H7 (cell line): ENCODE measurements around the gene ANKRD18B. TPM values are rescaled to one million over a fixed set of nuclear protein-coding genes. Genes with fewer than 3 reads are reported as not detected.
"Not testable (repeated sequence)": the region's sequence is repeated elsewhere in the genome, so short reads cannot be mapped to it uniquely, and the experiment has no call there.

ENCODE experiments used
- DNase-seq: peaks from one replicate; pipeline ENCODE4 v3.0.0; 2012
- H3K27me3 ChIP-seq: 2 replicates; pipeline ENCODE4 v1.6.0; 2011; ENCODE audit warnings: mild to moderate bottlenecking, low read length; ENCODE audit not compliant: control insufficient read depth, insufficient read depth
- H3K36me3 ChIP-seq: replicated peaks from 2 replicates; pipeline ENCODE4 v1.5.1; 2011; ENCODE audit warnings: low read length; ENCODE audit not compliant: control insufficient read depth, insufficient read depth
- H3K4me3 ChIP-seq: 2 replicates; pipeline ENCODE4 v1.5.1; 2011; ENCODE audit warnings: low read depth, mild to moderate bottlenecking, control low read depth, low read length, moderate library complexity; ENCODE audit not compliant: insufficient read depth
- total RNA-seq: library from RNA; depleted of rRNA; stranded (reverse); fragments of >200 nt; shearing (Covaris generic); gene quantifications from 2 replicates; pipeline ENCODE4 v1.2.3, GENCODE V29; 2014

Gene ANKRD18B
- total RNA-seq, 1 experiment from 2014 or later = 4.9 TPM

GRCh38 chr9:33562196-33562595, 38.1 kb downstream of the ANKRD18B start:
- not testable (repeated sequence) for H3K4me3 ChIP-seq, H3K36me3 ChIP-seq, DNase-seq, H3K27me3 ChIP-seq

GRCh38 chr9:33567776-33568175, 43.7 kb downstream of the ANKRD18B start:
- not testable (repeated sequence) for H3K27me3 ChIP-seq, H3K4me3 ChIP-seq, DNase-seq, H3K36me3 ChIP-seq

GRCh38 chr9:33577786-33578185, 53.7 kb downstream of the ANKRD18B start:
- H3K27me3 ChIP-seq, DNase-seq, H3K4me3 ChIP-seq, H3K36me3 ChIP-seq: not testable (repeated sequence)

GRCh38 chr9:33579996-33580395, 55.9 kb downstream of the ANKRD18B start:
- not testable (repeated sequence) for H3K27me3 ChIP-seq, H3K36me3 ChIP-seq, DNase-seq, H3K4me3 ChIP-seq

- H3K36me3 ChIP-seq, H3K27me3 ChIP-seq, DNase-seq, H3K4me3 ChIP-seq: not testable (repeated sequence)
These were observed 58.6 kb downstream of the ANKRD18B start for GRCh38 chr9:33582686-33583085.

GRCh38 chr9:33586128-33586527, 62.1 kb downstream of the ANKRD18B start:
- not testable (repeated sequence) for H3K36me3 ChIP-seq, DNase-seq, H3K27me3 ChIP-seq, H3K4me3 ChIP-seq

GRCh38 chr9:33587799-33588198, 63.7 kb downstream of the ANKRD18B start:
- DNase-seq, H3K27me3 ChIP-seq, H3K4me3 ChIP-seq, H3K36me3 ChIP-seq: not testable (repeated sequence)

- not testable (repeated sequence) for H3K36me3 ChIP-seq, DNase-seq, H3K27me3 ChIP-seq, H3K4me3 ChIP-seq
These were observed 64.8 kb downstream of the ANKRD18B start for GRCh38 chr9:33588876-33589275.

GRCh38 chr9:33590857-33591256, 66.8 kb downstream of the ANKRD18B start:
- DNase-seq, H3K36me3 ChIP-seq, H3K27me3 ChIP-seq, H3K4me3 ChIP-seq: not testable (repeated sequence)

- H3K27me3 ChIP-seq, H3K4me3 ChIP-seq, DNase-seq, H3K36me3 ChIP-seq: not testable (repeated sequence)
These were observed 72.9 kb downstream of the ANKRD18B start for GRCh38 chr9:33596974-33597373.

- not testable (repeated sequence) for H3K4me3 ChIP-seq, H3K27me3 ChIP-seq, H3K36me3 ChIP-seq, DNase-seq
These were observed 73.3 kb downstream of the ANKRD18B start for GRCh38 chr9:33597386-33597785.

GRCh38 chr9:33598796-33599379, 74.8 kb downstream of the ANKRD18B start:
- not testable (repeated sequence) for H3K36me3 ChIP-seq, H3K4me3 ChIP-seq, H3K27me3 ChIP-seq
- DNase-seq = peak; percentile 64

GRCh38 chr9:33600911-33601310, 76.9 kb downstream of the ANKRD18B start:
- H3K36me3 ChIP-seq, DNase-seq, H3K4me3 ChIP-seq, H3K27me3 ChIP-seq: not testable (repeated sequence)

GRCh38 chr9:33604249-33604648, 80.2 kb downstream of the ANKRD18B start:
- DNase-seq = peak; percentile 47
- H3K36me3 ChIP-seq, H3K27me3 ChIP-seq, H3K4me3 ChIP-seq: not testable (repeated sequence)

- not testable (repeated sequence) for DNase-seq
These were observed 80.9 kb downstream of the ANKRD18B start for GRCh38 chr9:33604936-33605335.

GRCh38 chr9:33611358-33611757, 87.3 kb downstream of the ANKRD18B start:
- Histone ChIP-seq H3K27me3 (no peaks in the 10 kb centered on the region), H3K4me3 (no peak overlapping the region), H3K36me3 (no peaks in the 10 kb centered on the region)
- no peak for DNase-seq

More at GRCh38 chr9:33604936-33605335, 80.9 kb downstream of the ANKRD18B start:
- not testable (repeated sequence) for H3K27me3 ChIP-seq, H3K4me3 ChIP-seq, H3K36me3 ChIP-seq
